H9 (cell line): Measurements from ENCODE around the gene OTOGL. TPM values are rescaled to one million over a fixed set of nuclear protein-coding genes. Genes with fewer than 3 reads are reported as not detected.

ENCODE experiments used
- DNase-seq: peaks from one replicate; pipeline ENCODE4 v3.0.0-alpha.2; 2017
- H2AFZ ChIP-seq: one replicate; pipeline ENCODE4 v1.6.1; 2013; ENCODE audit warnings: mild to moderate bottlenecking, low read length, control low read depth, moderate library complexity
- H2AK5ac ChIP-seq: 2 replicates; pipeline ENCODE4 v1.6.1; 2013; ENCODE audit warnings: low read length, control low read depth, mixed read lengths; ENCODE audit not compliant: insufficient read length
- H2BK120ac ChIP-seq: one replicate; pipeline ENCODE4 v1.6.1; 2013; ENCODE audit warnings: low read depth, mild to moderate bottlenecking, low read length, control low read depth, inconsistent platforms; ENCODE audit not compliant: poor library complexity, severe bottlenecking
- H2BK12ac ChIP-seq: 2 replicates; pipeline ENCODE4 v1.6.1; 2013; ENCODE audit warnings: low read length, control low read depth, mixed read lengths, low read depth; ENCODE audit not compliant: insufficient read length
- H2BK15ac ChIP-seq: 2 replicates; pipeline ENCODE4 v1.6.1; 2013; ENCODE audit warnings: low read depth, low read length, control low read depth
- H2BK20ac ChIP-seq: one replicate; pipeline ENCODE4 v1.6.1; 2013; ENCODE audit warnings: low read depth, mild to moderate bottlenecking, low read length, control low read depth, inconsistent platforms; ENCODE audit not compliant: poor library complexity, severe bottlenecking
- H2BK5ac ChIP-seq: 2 replicates; pipeline ENCODE4 v1.6.1; 2013; ENCODE audit warnings: low read length, control low read depth, mixed read lengths; ENCODE audit not compliant: insufficient read length
- H3K14ac ChIP-seq: 2 replicates; pipeline ENCODE4 v1.6.1; 2013; ENCODE audit warnings: low read length, control low read depth; ENCODE audit not compliant: insufficient read depth
- H3K18ac ChIP-seq: 2 replicates; pipeline ENCODE4 v1.6.1; 2013; ENCODE audit warnings: low read depth, mild to moderate bottlenecking, mixed read lengths, low read length, control low read depth; ENCODE audit not compliant: insufficient read length
- H3K23ac ChIP-seq: 2 replicates; pipeline ENCODE4 v1.6.1; 2013; ENCODE audit warnings: low read length, control low read depth, mixed read lengths, low read depth; ENCODE audit not compliant: insufficient read length
- H3K23me2 ChIP-seq: 2 replicates; pipeline ENCODE4 v1.6.1; 2013; ENCODE audit warnings: low read depth, mild to moderate bottlenecking, mixed read lengths, low read length, control low read depth; ENCODE audit not compliant: insufficient read length, poor library complexity, severe bottlenecking
- H3K27ac ChIP-seq: 2 replicates; pipeline ENCODE4 v1.5.1; 2013; ENCODE audit warnings: low read length, control low read depth, mixed read lengths, low read depth; ENCODE audit not compliant: insufficient read length
- H3K27me3 ChIP-seq: 2 replicates; pipeline ENCODE4 v1.6.1; 2013; ENCODE audit warnings: low read length, control low read depth, inconsistent platforms; ENCODE audit not compliant: insufficient read depth
- H3K4ac ChIP-seq: 2 replicates; pipeline ENCODE4 v1.6.1; 2013; ENCODE audit warnings: low read depth, mild to moderate bottlenecking, control low read depth, inconsistent platforms, low read length, moderate library complexity
- H3K4me1 ChIP-seq: 2 replicates; pipeline ENCODE4 v1.6.1; 2013; ENCODE audit warnings: low read length, control low read depth, inconsistent platforms; ENCODE audit not compliant: insufficient read depth
- H3K4me2 ChIP-seq: 2 replicates; pipeline ENCODE4 v1.6.1; 2013; ENCODE audit warnings: low read length, control low read depth, mixed read lengths; ENCODE audit not compliant: insufficient read length, insufficient read depth
- H3K56ac ChIP-seq: 2 replicates; pipeline ENCODE4 v1.6.1; 2013; ENCODE audit warnings: low read depth, mild to moderate bottlenecking, mixed read lengths, low read length, control low read depth; ENCODE audit not compliant: insufficient read length
- H3K79me1 ChIP-seq: 2 replicates; pipeline ENCODE4 v1.6.1; 2013; ENCODE audit warnings: low read depth, mild to moderate bottlenecking, moderate library complexity, low read length, control low read depth, inconsistent platforms; ENCODE audit not compliant: insufficient read depth, poor library complexity, severe bottlenecking
- H3K79me2 ChIP-seq: 2 replicates; pipeline ENCODE4 v1.6.1; 2013; ENCODE audit warnings: low read length, control low read depth, inconsistent platforms; ENCODE audit not compliant: insufficient read depth
- H3K9ac ChIP-seq: 2 replicates; pipeline ENCODE4 v1.6.1; 2013; ENCODE audit warnings: low read length, control low read depth, mixed read lengths; ENCODE audit not compliant: insufficient read length; ENCODE audit errors: extremely low read depth
- H3K9me3 ChIP-seq: one replicate; pipeline ENCODE4 v1.6.1; 2013; ENCODE audit warnings: low read depth, low read length, inconsistent platforms; ENCODE audit not compliant: control insufficient read depth
- H3T11ph ChIP-seq: one replicate; pipeline ENCODE4 v1.6.1; 2013; ENCODE audit warnings: mild to moderate bottlenecking, low read length, control low read depth, inconsistent platforms
- H4K20me1 ChIP-seq: one replicate; pipeline ENCODE4 v1.6.1; 2013; ENCODE audit not compliant: control insufficient read depth, insufficient read length, insufficient read depth
- H4K5ac ChIP-seq: 2 replicates; pipeline ENCODE4 v1.6.1; 2013; ENCODE audit warnings: low read depth, mild to moderate bottlenecking, mixed read lengths, low read length, control low read depth; ENCODE audit not compliant: insufficient read length
- H4K8ac ChIP-seq: replicated peaks from 2 replicates; pipeline ENCODE4 v1.6.1; 2013; ENCODE audit warnings: low read length, control low read depth, mixed read lengths, low read depth; ENCODE audit not compliant: insufficient read length
- H4K91ac ChIP-seq: 2 replicates; pipeline ENCODE4 v1.6.1; 2013; ENCODE audit warnings: low read depth, mild to moderate bottlenecking, moderate library complexity, mixed read lengths, low read length, control low read depth; ENCODE audit not compliant: insufficient read length
- H3K27ac Mint-ChIP-seq, 3 experiments: 2 replicates in 2 of 3; 3 replicates in 1 of 3; pipeline ENCODE4 v1.8.0; 2020 to 2021; ENCODE audit warnings: mixed read lengths in 3 of 3, mild to moderate bottlenecking in 1 of 3, moderate library complexity in 1 of 3
- H3K27me3 Mint-ChIP-seq: 2 replicates; pipeline ENCODE4 v1.8.0; 2021; ENCODE audit warnings: low read depth, mild to moderate bottlenecking, moderate library complexity, mixed read lengths
- H3K36me3 Mint-ChIP-seq, 3 experiments: 2 replicates in 2 of 3; 3 replicates in 1 of 3; pipeline ENCODE4 v1.8.0; 2020 to 2021; ENCODE audit warnings: low read depth in 3 of 3, mixed read lengths in 3 of 3; ENCODE audit not compliant: insufficient read depth in 1 of 3
- H3K4me1 Mint-ChIP-seq, 2 experiments: 2 replicates each; pipeline ENCODE4 v1.8.0; 2020; ENCODE audit warnings: mixed read lengths in 2 of 2
- H3K4me3 Mint-ChIP-seq, 2 experiments: 2 replicates in 1 of 2; 3 replicates in 1 of 2; pipeline ENCODE4 v1.8.0; 2020 to 2021; ENCODE audit warnings: mild to moderate bottlenecking in 2 of 2, mixed read lengths in 2 of 2, moderate library complexity in 1 of 2
- H3K9me3 Mint-ChIP-seq, 2 experiments: 2 replicates in 1 of 2; 3 replicates in 1 of 2; pipeline ENCODE4 v1.8.0; 2020; ENCODE audit warnings: mild to moderate bottlenecking in 2 of 2, mixed read lengths in 2 of 2, moderate library complexity in 1 of 2
- WGBS: extraction: QIAGEN DNeasy Blood & Tissue Kit; methylation state at CpG from one replicate; pipeline ENCODE4 v1.1.7; 2013; ENCODE audit warnings: missing lambda C conversion rate, low lambda C conversion rate, mixed read lengths; ENCODE audit not compliant: insufficient read length; ENCODE audit errors: extremely low coverage; 5-methylcytosine and 5-hydroxymethylcytosine counted together
- total RNA-seq: library from RNA; stranded (reverse); gene quantifications from 2 replicates; pipeline ENCODE4 v1.2.1, GENCODE V29; 2021
- TF ChIP-seq, protein P1 (sequence below): fragments of 200-600 bp; sonication (generic); conservative IDR thresholded peaks from 3 replicates; pipeline ENCODE4 v1.8.0; 2021; ENCODE audit warnings: antibody characterized with exemption, mild to moderate bottlenecking

OTOGL gene
- total RNA-seq, 1 experiment from 2014 or later = 0.11 TPM

DNA sequence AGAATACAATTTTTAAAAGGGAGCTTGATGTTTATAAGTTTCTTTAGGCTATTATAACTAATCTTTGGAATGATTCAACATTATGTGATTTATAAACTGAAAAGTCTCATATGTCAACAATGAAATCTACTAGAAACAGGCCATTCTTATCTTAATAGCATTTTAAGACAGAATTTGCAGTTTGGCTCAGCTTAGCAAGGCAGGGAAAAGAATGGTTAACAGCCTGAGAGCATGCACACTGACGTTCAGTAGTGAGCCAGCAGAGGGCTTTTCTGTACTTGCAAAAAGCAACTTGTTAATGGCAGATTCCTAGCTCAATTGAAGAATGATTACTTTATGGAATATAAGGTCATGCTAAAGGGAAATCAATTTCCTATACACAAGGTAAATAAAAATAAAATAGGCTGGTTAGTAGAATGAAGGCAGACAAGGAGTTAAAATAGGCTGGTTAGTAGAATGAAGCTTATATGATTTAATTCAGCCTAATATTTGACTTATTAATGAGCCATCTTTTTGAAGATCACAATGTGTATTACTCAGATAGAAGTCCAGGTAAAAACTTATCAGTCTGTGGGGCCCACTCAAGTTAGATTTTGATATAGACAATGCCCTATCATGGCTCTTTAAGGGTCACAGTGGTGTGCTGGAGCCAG lies 95.9 kb downstream of the OTOGL start:
- DNase-seq = peak; percentile 46
- H3K56ac ChIP-seq = no peak overlapping the region
- no CpG with 5 or more reads among the region's 1 CpG for WGBS
- no peak overlapping the region for H2BK5ac ChIP-seq
- no peaks in the 10 kb centered on the region for H4K20me1 ChIP-seq
- no peak overlapping the region for H4K8ac ChIP-seq
- no peak overlapping the region for H3K9ac ChIP-seq
- H3K9me3 ChIP-seq = no peaks in the 10 kb centered on the region
- H3K4me3 Mint-ChIP-seq = no peak overlapping the region
- no peak overlapping the region for H2AK5ac ChIP-seq
- H3K14ac ChIP-seq = no peak overlapping the region
- no peak overlapping the region for H3T11ph ChIP-seq
- no peak overlapping the region for H2AFZ ChIP-seq
- H3K36me3 Mint-ChIP-seq = no peaks in the 10 kb centered on the region
- H3K4me1 Mint-ChIP-seq = peaks cover 6 to 7% of the 10 kb centered on the region in 2 experiments
- no peak overlapping the region for H3K4ac ChIP-seq
- no peaks in the 10 kb centered on the region for H3K79me2 ChIP-seq
- H2BK20ac ChIP-seq = no peak overlapping the region
- no peaks in the 10 kb centered on the region for H3K9me3 Mint-ChIP-seq
- H3K27me3 ChIP-seq = no peaks in the 10 kb centered on the region
- no peak overlapping the region for H3K18ac ChIP-seq
- TF ChIP-seq, protein P1, sequence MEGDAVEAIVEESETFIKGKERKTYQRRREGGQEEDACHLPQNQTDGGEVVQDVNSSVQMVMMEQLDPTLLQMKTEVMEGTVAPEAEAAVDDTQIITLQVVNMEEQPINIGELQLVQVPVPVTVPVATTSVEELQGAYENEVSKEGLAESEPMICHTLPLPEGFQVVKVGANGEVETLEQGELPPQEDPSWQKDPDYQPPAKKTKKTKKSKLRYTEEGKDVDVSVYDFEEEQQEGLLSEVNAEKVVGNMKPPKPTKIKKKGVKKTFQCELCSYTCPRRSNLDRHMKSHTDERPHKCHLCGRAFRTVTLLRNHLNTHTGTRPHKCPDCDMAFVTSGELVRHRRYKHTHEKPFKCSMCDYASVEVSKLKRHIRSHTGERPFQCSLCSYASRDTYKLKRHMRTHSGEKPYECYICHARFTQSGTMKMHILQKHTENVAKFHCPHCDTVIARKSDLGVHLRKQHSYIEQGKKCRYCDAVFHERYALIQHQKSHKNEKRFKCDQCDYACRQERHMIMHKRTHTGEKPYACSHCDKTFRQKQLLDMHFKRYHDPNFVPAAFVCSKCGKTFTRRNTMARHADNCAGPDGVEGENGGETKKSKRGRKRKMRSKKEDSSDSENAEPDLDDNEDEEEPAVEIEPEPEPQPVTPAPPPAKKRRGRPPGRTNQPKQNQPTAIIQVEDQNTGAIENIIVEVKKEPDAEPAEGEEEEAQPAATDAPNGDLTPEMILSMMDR = peak; percentile 74
- H3K23ac ChIP-seq = no peak overlapping the region
- peaks cover 3% of the 10 kb centered on the region; the same call in 1 of the 2 replicates for H3K4me1 ChIP-seq
- no peak overlapping the region for H4K91ac ChIP-seq
- H3K23me2 ChIP-seq = no peaks in the 10 kb centered on the region
- H2BK15ac ChIP-seq = no peak overlapping the region
- no peak overlapping the region for H3K4me2 ChIP-seq
- no peaks in the 10 kb centered on the region for H3K79me1 ChIP-seq
- H3K27ac Mint-ChIP-seq = no peak overlapping the region
- no peak overlapping the region for H4K5ac ChIP-seq
- no peak overlapping the region for H3K27ac ChIP-seq
- H3K27me3 Mint-ChIP-seq = no peaks in the 10 kb centered on the region
- H2BK120ac ChIP-seq = no peak overlapping the region
- no peak overlapping the region for H2BK12ac ChIP-seq
